Endothelial cell of umbilical vein (primary cell): ENCODE measurements around the gene MRPL44. TPM values are rescaled to one million over a fixed set of nuclear protein-coding genes. Genes with fewer than 3 reads are reported as not detected.
A peak's percentile ranks its signal among the peaks of the same experiment; 100 is the strongest.

Source experiments
- Bru-seq: library from RNA; stranded (reverse); fragments of 400-500 nt; gene quantifications from one replicate; lab custom pipeline; 2021; lab: Mats Ljungman, UMichigan
- BruChase-seq, 2 experiments: library from RNA; stranded (reverse); fragments of 400-500 nt; gene quantifications; one replicate each; lab custom pipeline; 2021; lab: Mats Ljungman, UMichigan
- BruUV-seq: library from RNA; stranded (reverse); fragments of 400-500 nt; replicated peaks from 2 replicates; lab custom pipeline; 2021; lab: Mats Ljungman, UMichigan
- CTCF ChIA-PET: fragments of 300-600, 350-600 bp; sonication (Branson Sonifier 250); formaldehyde crosslinking; loops from one replicate; lab custom pipeline; 2021; ENCODE audit warnings: antibody characterized with exemption, inconsistent platforms; lab: Charles Lee
- POLR2A ChIA-PET: fragments of 300-600, 350-600 bp; sonication (Branson Sonifier 250); formaldehyde crosslinking; loops from one replicate; lab custom pipeline; 2021; ENCODE audit warnings: antibody characterized with exemption, inconsistent platforms; lab: Charles Lee
- DNase-seq: peaks from one replicate; pipeline ENCODE4 v3.0.0-alpha.2; 2011; ENCODE audit warnings: low read depth, low spot score
- FAIRE-seq: peaks from 2 replicates; lab custom pipeline; 2011; peaks lifted over from hg19 to GRCh38; lab: Jason Lieb, UNC
- H2AFZ ChIP-seq: 2 replicates; pipeline ENCODE4 v1.6.0; 2012; ENCODE audit warnings: low read depth, low read length, control low read depth, inconsistent platforms
- H3K27ac ChIP-seq: 2 replicates; pipeline ENCODE4 v1.5.1; 2011; ENCODE audit warnings: low read depth, mild to moderate bottlenecking, control low read depth, low read length, moderate library complexity; ENCODE audit not compliant: insufficient read depth
- H3K27me3 ChIP-seq, 2 experiments: 2 replicates each; pipeline versions ENCODE4 v1.6.0 to v1.6.1; 2011; ENCODE audit warnings: low read length in 2 of 2, mixed read lengths in 1 of 2; ENCODE audit not compliant: control insufficient read depth in 2 of 2, insufficient read depth in 2 of 2
- H3K36me3 ChIP-seq, 2 experiments: 2 replicates in 1 of 2; 3 replicates in 1 of 2; pipeline ENCODE4 v1.5.1; 2011; ENCODE audit warnings: low read length in 2 of 2, mild to moderate bottlenecking in 1 of 2, moderate library complexity in 1 of 2; ENCODE audit not compliant: control insufficient read depth in 2 of 2, insufficient read depth in 2 of 2; ENCODE audit errors: extremely low read depth in 1 of 2
- H3K4me1 ChIP-seq: 3 replicates; pipeline ENCODE4 v1.5.1; 2011; ENCODE audit warnings: mild to moderate bottlenecking, low read length; ENCODE audit not compliant: control insufficient read depth, insufficient read depth; ENCODE audit errors: extremely low read depth
- H3K4me2 ChIP-seq: 2 replicates; pipeline ENCODE4 v1.6.1; 2011; ENCODE audit warnings: low read length, control low read depth, mixed read lengths; ENCODE audit not compliant: insufficient read depth
- H3K4me3 ChIP-seq, 3 experiments: fragments of 200-600 bp in 1 of 3; sonication (generic), shearing (Covaris generic) in 1 of 3; replicated peaks in 1 of 3; 2 replicates each; pipeline ENCODE4 v1.5.1; 2011 to 2016; ENCODE audit warnings: control low read depth in 3 of 3, low read length in 3 of 3, mild to moderate bottlenecking in 2 of 3, inconsistent platforms in 1 of 3, low read depth in 1 of 3, moderate library complexity in 1 of 3; ENCODE audit not compliant: insufficient read depth in 1 of 3
- H3K79me2 ChIP-seq: 2 replicates; pipeline ENCODE4 v1.6.0; 2012; ENCODE audit warnings: low read length, inconsistent platforms; ENCODE audit not compliant: control insufficient read depth, insufficient read depth
- H3K9ac ChIP-seq: replicated peaks from 2 replicates; pipeline ENCODE3; 2011; ENCODE audit warnings: low read length, control low read depth; ENCODE audit not compliant: insufficient read depth; ENCODE audit errors: extremely low read depth
- H3K9me1 ChIP-seq: replicated peaks from 3 replicates; pipeline ENCODE4 v1.6.0; 2011; ENCODE audit warnings: mild to moderate bottlenecking, low read length; ENCODE audit not compliant: control insufficient read depth, insufficient read depth; ENCODE audit errors: extremely low read depth
- H3K9me3 ChIP-seq: replicated peaks from 2 replicates; pipeline ENCODE4 v1.5.1; 2012; ENCODE audit warnings: low read length, inconsistent platforms; ENCODE audit not compliant: control insufficient read depth, insufficient read depth
- H4K20me1 ChIP-seq: replicated peaks from 2 replicates; pipeline ENCODE3; 2011; ENCODE audit warnings: mild to moderate bottlenecking, low read length; ENCODE audit not compliant: control insufficient read depth, insufficient read depth; ENCODE audit errors: extremely low read depth
- CTCF ChIP-seq, 2 donors: IDR thresholded peaks; 1 replicate in 1 of 2; 2 replicates in 1 of 2; pipeline ENCODE4 v1.5.1; 2011; ENCODE audit warnings: low read length in 2 of 2, mild to moderate bottlenecking in 2 of 2, moderate library complexity in 2 of 2, control low read depth in 1 of 2, inconsistent platforms in 1 of 2, low read depth in 1 of 2; ENCODE audit not compliant: insufficient read depth in 1 of 2; ENCODE audit errors: extremely low read depth in 1 of 2
- EZH2 ChIP-seq: IDR thresholded peaks from 2 replicates; pipeline ENCODE4 v1.6.1; 2012; ENCODE audit warnings: borderline replicate concordance, low read depth, mild to moderate bottlenecking, moderate library complexity, low read length, inconsistent platforms; ENCODE audit not compliant: severe bottlenecking
- FOS ChIP-seq: IDR thresholded peaks from 2 replicates; pipeline ENCODE4 v1.6.1; 2011; ENCODE audit warnings: mild to moderate bottlenecking, low read length, moderate library complexity, borderline replicate concordance; ENCODE audit not compliant: insufficient read depth
- GATA2 ChIP-seq: IDR thresholded peaks from 2 replicates; pipeline ENCODE4 v1.7.0; 2011; ENCODE audit warnings: low read depth, mild to moderate bottlenecking, moderate library complexity, mixed read lengths, low read length; ENCODE audit not compliant: insufficient read length, insufficient read depth
- JUN ChIP-seq: IDR thresholded peaks from 2 replicates; pipeline ENCODE4 v1.6.1; 2011; ENCODE audit warnings: borderline replicate concordance, low read depth; ENCODE audit not compliant: insufficient read length, insufficient read depth
- MAX ChIP-seq: IDR thresholded peaks from 2 replicates; pipeline ENCODE4 v1.6.1; 2011; ENCODE audit not compliant: insufficient read depth, insufficient read length
- MYC ChIP-seq: IDR thresholded peaks from one replicate; pipeline ENCODE4 v1.6.1; 2011; ENCODE audit warnings: mild to moderate bottlenecking, low read depth, low read length
- POLR2A ChIP-seq: IDR thresholded peaks from 2 replicates; pipeline ENCODE4 v1.6.1; 2012; ENCODE audit warnings: low read depth, mild to moderate bottlenecking, control low read depth, low read length
- POLR2AphosphoS5 ChIP-seq: IDR thresholded peaks from 2 replicates; pipeline ENCODE4 v1.6.1; 2012; ENCODE audit warnings: low read depth, mild to moderate bottlenecking, control low read depth, low read length, moderate library complexity; ENCODE audit not compliant: insufficient read depth
- dilution Hi-C: fragments of 300-500 bp; cut with MboI; formaldehyde crosslinking; loops from one replicate; pipeline ENCODE4 v1.15.0; 2019; ENCODE audit warnings: low sequenced_read_pairs; ENCODE audit not compliant: extremely low pct_ligation_motif_present
- intact Hi-C: fragments of 100-400 bp; cut with micrococcal nuclease; formaldehyde crosslinking; loops from one replicate; pipeline ENCODE4 v1.10.0; 2022
- long read RNA-seq: library from polyadenylated mRNA; stranded (forward); transcript quantifications from one replicate; pipeline ENCODE4 v2.0.0, GENCODE V29; 2021
- polyA minus RNA-seq, 3 experiments: library from RNA; depleted of rRNA, polyadenylated mRNA; stranded (reverse); fragments of >200 nt; gene quantifications; 1 replicate in 1 of 3; 2 replicates in 2 of 3; pipeline ENCODE4 v1.2.3, GENCODE V29; 2011
- polyA plus RNA-seq, 4 experiments: library from polyadenylated mRNA; depleted of rRNA in 3 of 4; stranded (reverse) in 3 of 4; unstranded in 1 of 4; fragments of >200 nt; gene quantifications; 2 replicates each; pipeline versions ENCODE4 v1.2.1 to v1.2.3, GENCODE V29; 2011 to 2012; ENCODE audit warnings: missing spikeins in 1 of 4
- total RNA-seq: library from RNA; stranded (reverse); gene quantifications from 2 replicates; pipeline ENCODE4 v1.2.3, GENCODE V29; 2021

Gene MRPL44
- total RNA-seq (27.7 and 31.5 TPM in 2 replicates), polyA plus RNA-seq (17.1 and 19.2 TPM in 2 replicates), polyA minus RNA-seq (6.6 and 6.7 TPM in 2 replicates), Bru-seq, nascent RNA (percentile 88 among the genes with signal in this experiment), BruChase-seq, experiment 1, labeled RNA remaining after a 6-hour chase (percentile 82 among the genes with signal in this experiment), BruChase-seq, experiment 2, labeled RNA remaining after a 2-hour chase (percentile 90 among the genes with signal in this experiment)
- polyA plus RNA-seq (2011; cell fraction: cytosol; rRNA removed), result 19.0 and 19.7 TPM in 2 replicates
- 9.5 and 10.3 TPM in 2 replicates for polyA plus RNA-seq (2011; cell fraction: nucleus; rRNA removed)
- polyA plus RNA-seq (2012), result 24.2 and 27.9 TPM in 2 replicates
- polyA minus RNA-seq (2011; cell fraction: cytosol; rRNA and poly(A)+ RNA removed), result 14.2 TPM
- polyA minus RNA-seq (2011; cell fraction: nucleus; rRNA and poly(A)+ RNA removed), result 6.2 and 8.1 TPM in 2 replicates
- long read RNA-seq, transcript MRPL44-201 (4 exons, 1,748 nt), result major isoform, 76 of 100 reads
- long read RNA-seq, partial matches to known transcripts, result 5 of 100 reads
- long read RNA-seq, other reads (novel, unspliced or antisense), result 19 of 100 reads

GRCh38 chr2:223957092-223957851, at the start of gene MRPL44:
TSS of gene MRPL44 (plus strand) at chr2:223957463. CDS start at chr2:223957473, 10 bp downstream.
- dilution Hi-C loops (no loop called here), intact Hi-C loops (loop anchor here (1.0 to 10.0 kb wide), 5 partner anchors 12 to 232 kb away; partner anchors contain the start of gene WDFY1)
- H3K4me1 ChIP-seq, result peaks cover 38% of the 10 kb centered on the region
- TF ChIP-seq POLR2A, result peak; percentile 90
- TF ChIP-seq MAX, result peak; percentile 17
- peak; percentile 94 for TF ChIP-seq POLR2AphosphoS5
- no peak for TF ChIP-seq JUN
- no peak for TF ChIP-seq CTCF (IDR thresholded peaks at IDR 0.05; ENCODE audit: extremely low read depth in 1 of 2, insufficient read depth in 1 of 2, low read depth in 1 of 2, low read length in 2 of 2)
- TF ChIP-seq MYC, result peak; percentile 25
- no peak for TF ChIP-seq EZH2
- TF ChIP-seq FOS, result no peak
- no peak for TF ChIP-seq GATA2
- peak within 1 kb of the TSS; percentile 58 for H3K27ac ChIP-seq
- H3K9ac ChIP-seq, result peak within 1 kb of the TSS; percentile 86
- DNase-seq, result peak; percentile 95
- TSS peak; percentile 64 for BruUV-seq
- no peaks in the 10 kb centered on the region for H4K20me1 ChIP-seq
- H3K36me3 ChIP-seq, result peaks cover 6 to 9% of the 10 kb centered on the region in 2 experiments
- POLR2A ChIA-PET, result no interaction called here
- CTCF ChIA-PET, result interaction anchor here (1.1 kb wide), 1 partner anchor 13 kb away, joined by 7 read pairs; no protein-coding TSS in a partner anchor
- peak within 1 kb of the TSS; percentile 89 for H2AFZ ChIP-seq
- H3K4me3 ChIP-seq, result peak within 1 kb of the TSS; percentile 89 to 99 (median 95)
- H3K9me3 ChIP-seq, result no peaks in the 10 kb centered on the region
- H3K79me2 ChIP-seq, result peaks cover 49% of the 10 kb centered on the region
- no peaks in the 10 kb centered on the region for H3K27me3 ChIP-seq
- FAIRE-seq, result peak; percentile 95
- no peaks in the 10 kb centered on the region for H3K9me1 ChIP-seq
- peak within 1 kb of the TSS; percentile 99 for H3K4me2 ChIP-seq
